Mammary epithelial cell (primary cell): Measurements from ENCODE around the gene ADAM23.

Source experiments
- EZH2 ChIP-seq: IDR thresholded peaks from 2 replicates; pipeline ENCODE4 v1.6.1; 2012; ENCODE audit warnings: low read length, inconsistent platforms, borderline replicate concordance
- TF ChIP-seq, protein P1 (sequence below), 2 donors: IDR thresholded peaks in 1 of 2; conservative IDR thresholded peaks in 1 of 2; 2 replicates each; pipeline ENCODE4 v1.5.1; 2011 to 2012; ENCODE audit warnings: inconsistent platforms in 2 of 2, low read length in 2 of 2, mild to moderate bottlenecking in 2 of 2, control low read depth in 1 of 2, low read depth in 1 of 2; ENCODE audit not compliant: insufficient read depth in 1 of 2; ENCODE audit errors: extremely low read depth in 1 of 2

- TF ChIP-seq, protein P1, sequence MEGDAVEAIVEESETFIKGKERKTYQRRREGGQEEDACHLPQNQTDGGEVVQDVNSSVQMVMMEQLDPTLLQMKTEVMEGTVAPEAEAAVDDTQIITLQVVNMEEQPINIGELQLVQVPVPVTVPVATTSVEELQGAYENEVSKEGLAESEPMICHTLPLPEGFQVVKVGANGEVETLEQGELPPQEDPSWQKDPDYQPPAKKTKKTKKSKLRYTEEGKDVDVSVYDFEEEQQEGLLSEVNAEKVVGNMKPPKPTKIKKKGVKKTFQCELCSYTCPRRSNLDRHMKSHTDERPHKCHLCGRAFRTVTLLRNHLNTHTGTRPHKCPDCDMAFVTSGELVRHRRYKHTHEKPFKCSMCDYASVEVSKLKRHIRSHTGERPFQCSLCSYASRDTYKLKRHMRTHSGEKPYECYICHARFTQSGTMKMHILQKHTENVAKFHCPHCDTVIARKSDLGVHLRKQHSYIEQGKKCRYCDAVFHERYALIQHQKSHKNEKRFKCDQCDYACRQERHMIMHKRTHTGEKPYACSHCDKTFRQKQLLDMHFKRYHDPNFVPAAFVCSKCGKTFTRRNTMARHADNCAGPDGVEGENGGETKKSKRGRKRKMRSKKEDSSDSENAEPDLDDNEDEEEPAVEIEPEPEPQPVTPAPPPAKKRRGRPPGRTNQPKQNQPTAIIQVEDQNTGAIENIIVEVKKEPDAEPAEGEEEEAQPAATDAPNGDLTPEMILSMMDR (conservative IDR thresholded peaks at IDR 0.05 in 1 of 2, IDR thresholded peaks at IDR 0.05 in 1 of 2; ENCODE audit: extremely low read depth in 1 of 2, insufficient read depth in 1 of 2, low read depth in 1 of 2, low read length in 2 of 2) = no peak
- TF ChIP-seq EZH2 = no peak
Measured at GRCh38 chr2:206543073-206543472, 99.7 kb downstream of the ADAM23 start.
